NB4 (cell line): ENCODE data around the gene CCDC78.
A peak's percentile ranks its signal among the peaks of the same experiment; 100 is the strongest.

ENCODE experiments used
- POLR2A ChIP-seq: IDR thresholded peaks from 2 replicates; pipeline ENCODE4 v1.6.1; 2011; ENCODE audit warnings: mild to moderate bottlenecking; ENCODE audit not compliant: insufficient read length; ENCODE audit errors: extremely low read depth
- TF ChIP-seq, protein P1 (sequence below): IDR thresholded peaks from one replicate; pipeline ENCODE4 v1.5.1; 2012; ENCODE audit warnings: low read depth, low read length
- TF ChIP-seq, protein P2 (sequence below): IDR thresholded peaks from 2 replicates; pipeline ENCODE4 v1.6.1; 2011; ENCODE audit warnings: low read depth, low read length

DNA sequence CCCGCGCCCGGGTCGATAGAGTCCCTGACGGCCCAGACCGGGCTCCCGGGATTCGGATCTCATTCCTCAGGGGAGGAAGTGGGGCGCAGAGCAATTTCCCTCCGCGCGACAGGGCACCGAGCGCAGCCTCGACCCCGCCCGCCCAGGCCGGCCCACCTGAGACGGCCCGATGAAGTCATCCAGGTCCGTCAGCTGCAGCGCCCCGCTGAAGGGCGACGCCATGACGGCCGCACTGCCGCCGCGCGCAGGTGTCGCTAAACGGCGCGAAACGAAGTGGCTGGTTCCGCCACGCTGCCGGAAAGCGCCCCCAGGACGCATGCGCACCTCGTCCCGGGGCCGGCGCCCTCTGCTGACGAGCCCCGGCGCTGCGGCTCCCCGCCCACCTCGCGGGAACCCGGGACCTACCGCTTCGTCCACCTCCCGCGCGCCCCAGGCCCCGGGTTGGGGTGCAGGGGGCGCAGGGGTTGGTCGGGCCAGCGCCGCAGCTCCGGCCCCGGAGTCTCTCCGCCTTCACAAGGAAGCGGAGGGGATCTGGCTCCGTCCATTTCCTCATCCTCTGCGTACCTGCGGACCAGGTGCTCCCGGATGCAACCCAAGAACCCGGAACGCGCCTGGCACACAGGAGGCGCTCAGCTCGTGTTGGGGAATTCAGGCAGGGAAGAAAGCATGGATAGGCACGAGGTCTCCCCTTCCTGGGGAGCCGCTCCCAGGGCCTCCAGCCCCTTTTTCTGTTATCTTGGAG lies 14.7 kb upstream of the CCDC78 start, which contains the start of gene CIAO3:
- no peak for TF ChIP-seq POLR2A
- TF ChIP-seq, protein P1, sequence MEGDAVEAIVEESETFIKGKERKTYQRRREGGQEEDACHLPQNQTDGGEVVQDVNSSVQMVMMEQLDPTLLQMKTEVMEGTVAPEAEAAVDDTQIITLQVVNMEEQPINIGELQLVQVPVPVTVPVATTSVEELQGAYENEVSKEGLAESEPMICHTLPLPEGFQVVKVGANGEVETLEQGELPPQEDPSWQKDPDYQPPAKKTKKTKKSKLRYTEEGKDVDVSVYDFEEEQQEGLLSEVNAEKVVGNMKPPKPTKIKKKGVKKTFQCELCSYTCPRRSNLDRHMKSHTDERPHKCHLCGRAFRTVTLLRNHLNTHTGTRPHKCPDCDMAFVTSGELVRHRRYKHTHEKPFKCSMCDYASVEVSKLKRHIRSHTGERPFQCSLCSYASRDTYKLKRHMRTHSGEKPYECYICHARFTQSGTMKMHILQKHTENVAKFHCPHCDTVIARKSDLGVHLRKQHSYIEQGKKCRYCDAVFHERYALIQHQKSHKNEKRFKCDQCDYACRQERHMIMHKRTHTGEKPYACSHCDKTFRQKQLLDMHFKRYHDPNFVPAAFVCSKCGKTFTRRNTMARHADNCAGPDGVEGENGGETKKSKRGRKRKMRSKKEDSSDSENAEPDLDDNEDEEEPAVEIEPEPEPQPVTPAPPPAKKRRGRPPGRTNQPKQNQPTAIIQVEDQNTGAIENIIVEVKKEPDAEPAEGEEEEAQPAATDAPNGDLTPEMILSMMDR, result peak; percentile 53
- TF ChIP-seq, protein P2, sequence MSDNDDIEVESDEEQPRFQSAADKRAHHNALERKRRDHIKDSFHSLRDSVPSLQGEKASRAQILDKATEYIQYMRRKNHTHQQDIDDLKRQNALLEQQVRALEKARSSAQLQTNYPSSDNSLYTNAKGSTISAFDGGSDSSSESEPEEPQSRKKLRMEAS, result peak; percentile 66; the same call in 1 of the 2 replicates
